ENCODE measurements around the gene MKRN2OS.

Gene MKRN2OS

GRCh38 chr3:12545473-12545791 is at the start of gene MKRN2OS:
MKRN2OS (minus strand) TSS chr3:12545499; CDS start chr3:12545464, 35 bp downstream.
- no peak for DNase-seq (ENCODE audit: low spot score)

- no peak for DNase-seq (ENCODE audit: low spot score)
Observed at GRCh38 chr3:12593473-12593872, 48.2 kb upstream of the MKRN2OS start.

DNA sequence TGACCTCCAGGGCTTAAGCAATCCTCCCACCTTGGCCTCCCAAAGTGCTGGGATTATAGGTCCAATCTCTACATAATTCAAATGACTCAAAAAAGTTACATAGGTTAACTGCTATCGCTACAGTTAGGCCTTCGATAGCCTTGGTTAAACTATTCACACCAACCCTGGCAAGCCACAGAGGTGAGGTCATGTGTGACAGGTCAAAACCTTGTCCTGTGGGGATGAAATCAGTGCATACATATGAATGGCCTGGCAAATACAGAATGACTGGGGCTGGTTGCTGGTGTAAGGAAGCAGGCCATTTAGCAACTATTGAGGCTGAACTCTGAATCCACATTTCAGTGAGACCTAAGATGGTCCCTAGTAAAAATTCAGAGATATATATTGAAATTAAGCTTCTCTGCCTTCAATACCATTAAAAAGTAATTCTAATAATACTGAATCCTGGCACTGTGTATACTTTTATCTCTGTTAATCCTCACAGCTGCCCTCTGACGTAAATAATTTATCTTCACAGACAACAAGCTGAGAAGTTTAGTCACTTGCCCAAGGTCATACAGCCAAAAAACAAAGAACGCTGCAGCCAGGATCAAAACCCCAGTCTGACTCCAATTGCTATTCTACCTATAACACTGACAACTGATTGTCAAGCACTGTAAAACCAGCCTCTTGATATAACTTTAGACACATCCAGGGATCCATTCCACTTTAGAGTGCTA is 46.9 kb upstream of the MKRN2OS start:
- no peak for DNase-seq (ENCODE audit: low spot score)

- DNase-seq (ENCODE audit: low spot score), result no peak
Observed at GRCh38 chr3:12591456-12591855, 46.2 kb upstream of the MKRN2OS start.

DNA sequence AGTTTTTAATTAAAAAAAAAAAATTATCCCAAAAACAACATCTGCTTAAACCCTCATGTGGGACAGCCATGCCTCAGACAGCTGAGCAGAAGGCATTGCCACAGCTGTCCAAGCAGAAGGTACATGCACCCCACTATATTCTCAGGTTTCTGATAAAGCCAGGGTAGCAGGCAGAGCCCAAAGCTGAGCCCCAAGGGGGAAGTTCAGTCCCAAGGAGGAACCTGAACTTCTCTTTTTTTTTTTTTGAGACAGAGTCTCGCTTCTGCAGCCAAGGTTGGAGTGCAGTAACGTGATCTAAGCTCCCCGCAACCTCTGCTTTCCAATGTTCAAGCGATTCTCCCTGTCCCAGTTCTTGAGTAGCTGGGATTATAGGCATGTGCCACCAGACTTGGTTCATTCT is 44.8 kb upstream of the MKRN2OS start:
- DNase-seq (ENCODE audit: low spot score), result no peak

GRCh38 chr3:12588039-12589009 is 43.0 kb upstream of the MKRN2OS start:
- DNase-seq (ENCODE audit: low spot score), result no peak

GRCh38 chr3:12586403-12586802 is 41.1 kb upstream of the MKRN2OS start:
- DNase-seq (ENCODE audit: low spot score), result no peak

DNA sequence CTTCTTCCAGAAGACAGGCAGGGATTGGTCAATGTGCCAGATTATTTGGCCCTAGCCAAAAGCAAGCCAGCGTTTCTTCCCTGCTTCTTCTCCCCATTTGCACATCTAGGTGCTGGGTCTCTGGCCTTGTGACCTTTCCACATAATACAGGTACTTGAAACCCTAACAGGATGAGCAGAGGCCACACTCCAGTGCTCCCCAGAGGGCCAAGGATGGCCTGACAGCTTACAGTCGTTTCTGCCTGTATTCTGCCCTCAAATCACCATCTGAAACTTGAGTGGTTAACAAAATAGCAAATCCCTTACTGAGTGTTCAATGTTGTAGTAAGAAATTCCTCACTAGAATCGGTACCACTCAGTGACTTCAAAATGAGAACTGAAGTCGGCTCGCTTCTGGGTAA is 40.7 kb upstream of the MKRN2OS start:
- no peak for DNase-seq (ENCODE audit: low spot score)

- no peak for DNase-seq (ENCODE audit: low spot score)
Observed at GRCh38 chr3:12585181-12585580, 39.9 kb upstream of the MKRN2OS start.

- no peak for DNase-seq (ENCODE audit: low spot score)
Observed at GRCh38 chr3:12584083-12584482, 38.8 kb upstream of the MKRN2OS start.

- DNase-seq (ENCODE audit: low spot score), result no peak
Observed at GRCh38 chr3:12583280-12583679, 38.0 kb upstream of the MKRN2OS start.

GRCh38 chr3:12582730-12583129 is 37.4 kb upstream of the MKRN2OS start:
- DNase-seq (ENCODE audit: low spot score), result no peak

GRCh38 chr3:12579905-12580304 is 34.6 kb upstream of the MKRN2OS start:
- DNase-seq (ENCODE audit: low spot score), result no peak

DNA sequence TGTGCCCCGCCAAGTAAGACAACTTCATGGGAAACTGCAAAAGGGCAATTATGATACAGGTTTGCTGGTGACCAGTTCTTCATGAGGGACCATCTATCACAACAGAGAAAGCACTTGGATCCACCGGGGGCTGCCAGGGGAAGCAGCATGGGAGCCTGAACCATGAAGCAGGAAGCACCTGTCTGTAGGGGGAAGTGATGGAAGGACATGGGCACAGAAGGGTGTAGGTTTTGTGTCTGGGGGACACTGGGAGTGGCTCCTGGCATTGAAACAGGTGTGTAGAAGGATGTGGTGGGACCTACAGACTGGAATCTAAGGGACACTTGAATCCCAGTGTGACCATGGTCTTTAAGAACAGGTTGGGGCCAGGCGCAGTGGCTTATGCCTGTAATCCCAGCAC is 34.2 kb upstream of the MKRN2OS start:
- DNase-seq (ENCODE audit: low spot score), result no peak

- peak; percentile 35 for DNase-seq (ENCODE audit: low spot score)
Observed at GRCh38 chr3:12578742-12579141, 33.4 kb upstream of the MKRN2OS start.

- DNase-seq (ENCODE audit: low spot score), result no peak
Observed at GRCh38 chr3:12577379-12577778, 32.1 kb upstream of the MKRN2OS start.

DNA sequence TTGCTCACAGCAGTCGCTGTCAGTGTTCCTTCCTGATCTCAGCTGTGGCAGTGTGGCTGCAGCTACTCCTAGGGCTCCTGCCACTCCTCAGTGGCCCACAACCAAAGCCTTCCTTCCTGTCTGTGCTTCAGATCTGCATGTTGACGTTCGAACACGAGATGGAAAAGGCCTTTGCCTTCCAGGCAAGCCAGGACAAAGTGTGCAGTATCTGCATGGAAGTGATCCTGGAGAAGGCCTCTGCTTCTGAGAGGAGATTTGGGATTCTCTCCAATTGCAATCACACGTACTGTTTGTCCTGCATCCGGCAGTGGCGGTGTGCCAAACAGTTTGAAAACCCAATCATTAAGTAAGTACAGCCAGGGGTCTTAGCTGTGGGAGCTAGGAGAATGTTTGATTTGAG is 29.4 kb upstream of the MKRN2OS start:
- DNase-seq (ENCODE audit: low spot score), result no peak

- DNase-seq (ENCODE audit: low spot score), result no peak
Observed at GRCh38 chr3:12574131-12574530, 28.8 kb upstream of the MKRN2OS start.

DNA sequence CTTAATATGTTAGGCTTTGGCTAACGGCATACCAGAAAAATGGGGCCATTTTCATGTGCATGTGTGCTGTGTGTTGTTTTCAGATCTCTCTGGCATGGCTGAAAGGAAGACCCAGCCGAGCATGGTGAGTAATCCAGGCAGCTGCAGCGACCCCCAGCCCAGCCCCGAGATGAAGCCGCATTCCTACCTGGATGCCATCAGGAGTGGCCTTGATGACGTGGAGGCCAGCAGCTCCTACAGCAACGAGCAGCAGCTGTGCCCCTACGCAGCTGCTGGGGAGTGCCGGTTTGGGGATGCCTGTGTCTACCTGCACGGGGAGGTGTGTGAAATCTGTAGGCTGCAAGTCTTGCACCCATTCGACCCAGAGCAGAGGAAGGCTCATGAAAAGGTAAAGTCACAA is 26.7 kb upstream of the MKRN2OS start:
- no peak for DNase-seq (ENCODE audit: low spot score)

- no peak for DNase-seq (ENCODE audit: low spot score)
Observed at GRCh38 chr3:12569836-12570235, 24.5 kb upstream of the MKRN2OS start.

- no peak for DNase-seq (ENCODE audit: low spot score)
Observed at GRCh38 chr3:12568747-12569146, 23.4 kb upstream of the MKRN2OS start.

- DNase-seq (ENCODE audit: low spot score), result no peak
Observed at GRCh38 chr3:12566976-12567375, 21.7 kb upstream of the MKRN2OS start.

- no peak for DNase-seq (ENCODE audit: low spot score)
Observed at GRCh38 chr3:12562451-12562850, 17.2 kb upstream of the MKRN2OS start.

All from NAMALWA (cell line).